HG02852 (cell line): ENCODE measurements around the gene ECI1.

Experiments
- ATAC-seq: cut with Tn5 transposase; IDR thresholded peaks from one replicate; pipeline ENCODE4 v1.9.1; 2021; ENCODE audit warnings: mild to moderate bottlenecking, moderate library complexity; ENCODE audit not compliant: unreplicated experiment

The ECI1 gene

GRCh38 chr16:2197765-2198164, 53.6 kb downstream of the ECI1 start:
- no peak for ATAC-seq

GRCh38 chr16:2196981-2197511, 54.3 kb downstream of the ECI1 start:
- ATAC-seq, result no peak

- ATAC-seq, result no peak
These were observed 55.0 kb downstream of the ECI1 start, which contains the start of gene CASKIN1 for GRCh38 chr16:2196162-2196980. Gene CASKIN1 (minus strand): TSS chr16:2196605. CDS start chr16:2196432, 173 bp downstream.

GRCh38 chr16:2195322-2196161, 55.8 kb downstream of the ECI1 start:
- no peak for ATAC-seq

- no peak for ATAC-seq
These were observed 56.5 kb downstream of the ECI1 start for GRCh38 chr16:2194852-2195321.

GRCh38 chr16:2194166-2194834, 57.1 kb downstream of the ECI1 start:
- ATAC-seq, result no peak

GRCh38 chr16:2191446-2191706, 60.0 kb downstream of the ECI1 start:
- ATAC-seq, result no peak

- ATAC-seq, result no peak
These were observed 60.5 kb downstream of the ECI1 start for GRCh38 chr16:2190659-2191445.

GRCh38 chr16:2190002-2190658, 61.3 kb downstream of the ECI1 start:
- no peak for ATAC-seq
